Upper lobe of left lung (tissue), 4 donors: ENCODE results near the gene BLMH.

Experiments
- POLR2A ChIP-seq, 4 donors: fragments of 450-650 bp; IDR thresholded peaks; one replicate each; pipeline ENCODE4 v1.5.1; 2016 to 2017; ENCODE audit warnings: antibody characterized with exemption in 4 of 4, mild to moderate bottlenecking in 2 of 4
- POLR2AphosphoS5 ChIP-seq, 2 donors: sonication (generic); formaldehyde crosslinking; IDR thresholded peaks; one replicate each; pipeline ENCODE4 v1.5.1; 2017; ENCODE audit warnings: antibody characterized with exemption in 2 of 2
- TF ChIP-seq, protein P1 (sequence below), 6 experiments: fragments of 450-650 bp in 4 of 6; fragments of 200-600 bp in 2 of 6; sonication (generic) in 2 of 6; IDR thresholded peaks; one replicate each; pipeline ENCODE4 v1.5.1; 2016 to 2019; ENCODE audit warnings: antibody characterized with exemption in 6 of 6

DNA sequence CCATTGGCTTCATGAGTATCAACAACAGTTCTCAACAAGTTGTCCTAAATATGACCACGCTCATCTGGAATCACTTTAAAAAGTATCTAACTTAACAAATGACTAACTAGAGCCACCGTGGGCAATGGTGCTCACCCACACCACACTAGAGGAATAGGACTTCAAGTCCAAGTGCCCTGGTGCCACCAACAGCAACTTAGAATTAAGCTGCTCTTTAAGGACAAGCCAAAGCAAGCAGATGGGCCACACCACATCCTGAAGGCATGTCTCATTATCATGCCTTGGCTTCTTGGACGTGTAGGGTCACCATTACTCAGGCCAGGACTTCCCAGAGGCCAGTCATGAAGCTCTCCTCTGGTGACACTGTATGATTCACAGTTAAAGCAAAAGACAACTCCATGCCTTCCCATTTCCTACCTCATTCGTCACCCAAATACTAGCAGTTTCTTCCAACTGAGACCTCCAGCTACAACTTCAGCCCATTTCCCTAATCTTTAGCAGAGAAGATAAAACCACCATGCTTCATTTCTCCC is 46.8 kb downstream of the BLMH start:
- TF ChIP-seq, protein P1, sequence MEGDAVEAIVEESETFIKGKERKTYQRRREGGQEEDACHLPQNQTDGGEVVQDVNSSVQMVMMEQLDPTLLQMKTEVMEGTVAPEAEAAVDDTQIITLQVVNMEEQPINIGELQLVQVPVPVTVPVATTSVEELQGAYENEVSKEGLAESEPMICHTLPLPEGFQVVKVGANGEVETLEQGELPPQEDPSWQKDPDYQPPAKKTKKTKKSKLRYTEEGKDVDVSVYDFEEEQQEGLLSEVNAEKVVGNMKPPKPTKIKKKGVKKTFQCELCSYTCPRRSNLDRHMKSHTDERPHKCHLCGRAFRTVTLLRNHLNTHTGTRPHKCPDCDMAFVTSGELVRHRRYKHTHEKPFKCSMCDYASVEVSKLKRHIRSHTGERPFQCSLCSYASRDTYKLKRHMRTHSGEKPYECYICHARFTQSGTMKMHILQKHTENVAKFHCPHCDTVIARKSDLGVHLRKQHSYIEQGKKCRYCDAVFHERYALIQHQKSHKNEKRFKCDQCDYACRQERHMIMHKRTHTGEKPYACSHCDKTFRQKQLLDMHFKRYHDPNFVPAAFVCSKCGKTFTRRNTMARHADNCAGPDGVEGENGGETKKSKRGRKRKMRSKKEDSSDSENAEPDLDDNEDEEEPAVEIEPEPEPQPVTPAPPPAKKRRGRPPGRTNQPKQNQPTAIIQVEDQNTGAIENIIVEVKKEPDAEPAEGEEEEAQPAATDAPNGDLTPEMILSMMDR (IDR thresholded peaks at IDR 0.05): no peak
- TF ChIP-seq POLR2A (IDR thresholded peaks at IDR 0.05) (no peak), POLR2AphosphoS5 (IDR thresholded peaks at IDR 0.05) (no peak)
